Measurements from ENCODE around the gene PPP4R3A. TPM values are rescaled to one million over a fixed set of nuclear protein-coding genes. Genes with fewer than 3 reads are reported as not detected.

Gene PPP4R3A
- total and polyA plus RNA-seq, 4 donors, result 72.5 to 83.7 (median 78.8) TPM

GRCh38 chr14:91484186-91484585 lies 25.9 kb downstream of the PPP4R3A start:
- H3K4me3 ChIP-seq (ENCODE audit: low read depth, low read length), result no peak overlapping the region
- H3K27ac ChIP-seq (ENCODE audit: low read depth, low read length), result no peak overlapping the region
- WGBS (ENCODE audit: insufficient coverage), result 86% methylated on average over 1 of the region's 3 CpGs
- no peaks in the 10 kb centered on the region for H3K4me1 ChIP-seq (ENCODE audit: control insufficient read depth, insufficient read depth, low read length)
- H3K36me3 ChIP-seq (ENCODE audit: control insufficient read depth, insufficient read depth, low read length), result peaks cover 20% of the 10 kb centered on the region
- no peaks in the 10 kb centered on the region for H3K9me3 ChIP-seq (ENCODE audit: control insufficient read depth, insufficient read depth, low read length)
- no peaks in the 10 kb centered on the region for H3K27me3 ChIP-seq (ENCODE audit: control insufficient read depth, insufficient read depth, low read length)
- no peak for DNase-seq (ENCODE audit: low read depth in 4 of 6, low spot score in 6 of 6)

GRCh38 chr14:91482263-91483013 lies 27.7 kb downstream of the PPP4R3A start:
- no peaks in the 10 kb centered on the region for H3K9me3 ChIP-seq (ENCODE audit: control insufficient read depth, insufficient read depth, low read length)
- H3K27ac ChIP-seq (ENCODE audit: low read depth, low read length), result no peak overlapping the region
- WGBS (ENCODE audit: insufficient coverage), result 92% methylated on average over 1 of the region's 2 CpGs
- H3K4me3 ChIP-seq (ENCODE audit: low read depth, low read length), result no peak overlapping the region
- H3K4me1 ChIP-seq (ENCODE audit: control insufficient read depth, insufficient read depth, low read length), result no peaks in the 10 kb centered on the region
- no peaks in the 10 kb centered on the region for H3K27me3 ChIP-seq (ENCODE audit: control insufficient read depth, insufficient read depth, low read length)
- no peak for DNase-seq (ENCODE audit: low read depth in 4 of 6, low spot score in 6 of 6)
- peaks cover 28% of the 10 kb centered on the region for H3K36me3 ChIP-seq (ENCODE audit: control insufficient read depth, insufficient read depth, low read length)

GRCh38 chr14:91477388-91477787 lies 32.7 kb downstream of the PPP4R3A start:
- Histone ChIP-seq H3K9me3 (ENCODE audit: control insufficient read depth, insufficient read depth, low read length) (no peaks in the 10 kb centered on the region), H3K27ac (ENCODE audit: low read depth, low read length) (no peak overlapping the region), H3K4me3 (ENCODE audit: low read depth, low read length) (no peak overlapping the region), H3K27me3 (ENCODE audit: control insufficient read depth, insufficient read depth, low read length) (no peaks in the 10 kb centered on the region), H3K36me3 (ENCODE audit: control insufficient read depth, insufficient read depth, low read length) (peaks cover 36% of the 10 kb centered on the region), H3K4me1 (ENCODE audit: control insufficient read depth, insufficient read depth, low read length) (no peaks in the 10 kb centered on the region)
- WGBS (ENCODE audit: insufficient coverage), result no CpG with 5 or more reads among the region's 3 CpGs
- no peak for DNase-seq (ENCODE audit: low read depth in 4 of 6, low spot score in 6 of 6)

- H3K27ac ChIP-seq (ENCODE audit: low read depth, low read length), result no peak overlapping the region
- peaks cover 28% of the 10 kb centered on the region for H3K36me3 ChIP-seq (ENCODE audit: control insufficient read depth, insufficient read depth, low read length)
- H3K27me3 ChIP-seq (ENCODE audit: control insufficient read depth, insufficient read depth, low read length), result no peaks in the 10 kb centered on the region
- no CpG with 5 or more reads among the region's 2 CpGs for WGBS (ENCODE audit: insufficient coverage)
- no peaks in the 10 kb centered on the region for H3K4me1 ChIP-seq (ENCODE audit: control insufficient read depth, insufficient read depth, low read length)
- no peaks in the 10 kb centered on the region for H3K9me3 ChIP-seq (ENCODE audit: control insufficient read depth, insufficient read depth, low read length)
- H3K4me3 ChIP-seq (ENCODE audit: low read depth, low read length), result no peak overlapping the region
- no peak for DNase-seq (ENCODE audit: low read depth in 4 of 6, low spot score in 6 of 6)
Measured at GRCh38 chr14:91473046-91473445, 37.1 kb downstream of the PPP4R3A start.

- DNase-seq (ENCODE audit: low read depth in 4 of 6, low spot score in 6 of 6), result no peak
Measured at GRCh38 chr14:91470216-91470615, 39.9 kb downstream of the PPP4R3A start.

GRCh38 chr14:91466192-91466591 lies 43.9 kb downstream of the PPP4R3A start:
- Histone ChIP-seq H3K9me3 (ENCODE audit: control insufficient read depth, insufficient read depth, low read length) (no peaks in the 10 kb centered on the region), H3K4me3 (ENCODE audit: low read depth, low read length) (no peak overlapping the region), H3K4me1 (ENCODE audit: control insufficient read depth, insufficient read depth, low read length) (no peaks in the 10 kb centered on the region), H3K27me3 (ENCODE audit: control insufficient read depth, insufficient read depth, low read length) (no peaks in the 10 kb centered on the region), H3K36me3 (ENCODE audit: control insufficient read depth, insufficient read depth, low read length) (peaks cover 22% of the 10 kb centered on the region), H3K27ac (ENCODE audit: low read depth, low read length) (no peak overlapping the region)
- 22% methylated on average over 1 of the region's 4 CpGs for WGBS (ENCODE audit: insufficient coverage)
- peak in 4 of 6 donors; percentile 12 to 55 (median 28) for DNase-seq (ENCODE audit: low read depth in 4 of 6, low spot score in 6 of 6)

More at GRCh38 chr14:91470216-91470615, 39.9 kb downstream of the PPP4R3A start:
- Histone ChIP-seq H3K36me3 (ENCODE audit: control insufficient read depth, insufficient read depth, low read length) (peaks cover 20% of the 10 kb centered on the region), H3K4me3 (ENCODE audit: low read depth, low read length) (no peak overlapping the region), H3K27me3 (ENCODE audit: control insufficient read depth, insufficient read depth, low read length) (no peaks in the 10 kb centered on the region), H3K27ac (ENCODE audit: low read depth, low read length) (no peak overlapping the region), H3K4me1 (ENCODE audit: control insufficient read depth, insufficient read depth, low read length) (no peaks in the 10 kb centered on the region), H3K9me3 (ENCODE audit: control insufficient read depth, insufficient read depth, low read length) (no peaks in the 10 kb centered on the region)
- WGBS (ENCODE audit: insufficient coverage), result no CpG with 5 or more reads among the region's 2 CpGs

- Histone ChIP-seq H3K4me1 (ENCODE audit: control insufficient read depth, insufficient read depth, low read length) (no peaks in the 10 kb centered on the region), H3K27ac (ENCODE audit: low read depth, low read length) (no peak overlapping the region), H3K36me3 (ENCODE audit: control insufficient read depth, insufficient read depth, low read length) (peaks cover 31% of the 10 kb centered on the region), H3K9me3 (ENCODE audit: control insufficient read depth, insufficient read depth, low read length) (no peaks in the 10 kb centered on the region), H3K4me3 (ENCODE audit: low read depth, low read length) (no peak overlapping the region), H3K27me3 (ENCODE audit: control insufficient read depth, insufficient read depth, low read length) (no peaks in the 10 kb centered on the region)
- peak in 2 of 6 donors; percentile 30 to 36 for DNase-seq (ENCODE audit: low read depth in 4 of 6, low spot score in 6 of 6)
- WGBS (ENCODE audit: insufficient coverage), result no CpG with 5 or more reads among the region's 3 CpGs
Measured at GRCh38 chr14:91464615-91465205, 45.4 kb downstream of the PPP4R3A start.

- Histone ChIP-seq H3K27me3 (ENCODE audit: control insufficient read depth, insufficient read depth, low read length) (no peaks in the 10 kb centered on the region), H3K4me1 (ENCODE audit: control insufficient read depth, insufficient read depth, low read length) (no peaks in the 10 kb centered on the region), H3K27ac (ENCODE audit: low read depth, low read length) (no peak overlapping the region), H3K36me3 (ENCODE audit: control insufficient read depth, insufficient read depth, low read length) (peaks cover 33% of the 10 kb centered on the region), H3K4me3 (ENCODE audit: low read depth, low read length) (no peak overlapping the region), H3K9me3 (ENCODE audit: control insufficient read depth, insufficient read depth, low read length) (no peaks in the 10 kb centered on the region)
- WGBS (ENCODE audit: insufficient coverage), result 100% methylated on average over 1 of the region's 5 CpGs
- DNase-seq (ENCODE audit: low read depth in 4 of 6, low spot score in 6 of 6), result no peak
Measured at GRCh38 chr14:91458612-91459011, 51.5 kb downstream of the PPP4R3A start.

GRCh38 chr14:91456283-91456682 lies 53.8 kb downstream of the PPP4R3A start:
- Histone ChIP-seq H3K27me3 (ENCODE audit: control insufficient read depth, insufficient read depth, low read length) (no peaks in the 10 kb centered on the region), H3K27ac (ENCODE audit: low read depth, low read length) (no peak overlapping the region), H3K4me1 (ENCODE audit: control insufficient read depth, insufficient read depth, low read length) (no peaks in the 10 kb centered on the region), H3K4me3 (ENCODE audit: low read depth, low read length) (no peak overlapping the region), H3K9me3 (ENCODE audit: control insufficient read depth, insufficient read depth, low read length) (no peaks in the 10 kb centered on the region), H3K36me3 (ENCODE audit: control insufficient read depth, insufficient read depth, low read length) (peaks cover 24% of the 10 kb centered on the region)
- WGBS (ENCODE audit: insufficient coverage), result no CpG with 5 or more reads among the region's 1 CpG
- no peak for DNase-seq (ENCODE audit: low read depth in 4 of 6, low spot score in 6 of 6)

GRCh38 chr14:91454580-91454979 lies 55.5 kb downstream of the PPP4R3A start:
- Histone ChIP-seq H3K27ac (ENCODE audit: low read depth, low read length) (no peak overlapping the region), H3K4me3 (ENCODE audit: low read depth, low read length) (no peak overlapping the region), H3K4me1 (ENCODE audit: control insufficient read depth, insufficient read depth, low read length) (no peaks in the 10 kb centered on the region), H3K36me3 (ENCODE audit: control insufficient read depth, insufficient read depth, low read length) (peaks cover 12% of the 10 kb centered on the region), H3K9me3 (ENCODE audit: control insufficient read depth, insufficient read depth, low read length) (no peaks in the 10 kb centered on the region), H3K27me3 (ENCODE audit: control insufficient read depth, insufficient read depth, low read length) (no peaks in the 10 kb centered on the region)
- no peak for DNase-seq (ENCODE audit: low read depth in 4 of 6, low spot score in 6 of 6)
- no CpG with 5 or more reads among the region's 3 CpGs for WGBS (ENCODE audit: insufficient coverage)
